Measurements from ENCODE around the gene IGLL5.

GRCh38 chr22:22945195-22945594 is 57.6 kb downstream of the IGLL5 start:
- TF ChIP-seq POLR2A (IDR thresholded peaks at IDR 0.05) = no peak
- TF ChIP-seq CTCF (IDR thresholded peaks at IDR 0.05) = no peak

Measured in thyroid gland (tissue), 4 donors.